Heart left ventricle (tissue), 16 donors: ENCODE results near the gene LTA4H. TPM values are rescaled to one million over a fixed set of nuclear protein-coding genes. Genes with fewer than 3 reads are reported as not detected.
A peak's percentile ranks its signal among the peaks of the same experiment; 100 is the strongest.

Source experiments
- ATAC-seq, 4 donors: fragments of 200-7000 bp; cut with Tn5 transposase; one replicate each; pipeline ENCODE4 v1.9.1; 2020 to 2022; ENCODE audit warnings: moderate library complexity in 4 of 4, mild to moderate bottlenecking in 3 of 4, moderate number of reproducible peaks in 1 of 4
- DNase-seq, 5 donors: peaks; one replicate each; pipeline ENCODE4 v3.0.0-alpha.2; 2020
- H3K27ac ChIP-seq, 12 donors: fragments of 200-600 bp; sonication (generic) in 4 of 12; one replicate each; pipeline versions ENCODE4 v1.5.0 to v1.8.0; 2016 to 2022; ENCODE audit warnings: mild to moderate bottlenecking in 2 of 12
- H3K27me3 ChIP-seq, 9 donors: fragments of 200-600 bp; sonication (generic) in 2 of 9; one replicate each; pipeline versions ENCODE4 v1.5.1 to v1.8.0; 2016 to 2022; ENCODE audit warnings: mild to moderate bottlenecking in 3 of 9
- H3K36me3 ChIP-seq, 9 donors: fragments of 200-600 bp; sonication (generic) in 2 of 9; one replicate each; pipeline versions ENCODE4 v1.5.0 to v1.8.0; 2018 to 2022; ENCODE audit warnings: mild to moderate bottlenecking in 2 of 9
- H3K4me1 ChIP-seq, 12 donors: fragments of 200-600 bp; sonication (generic) in 4 of 12; one replicate each; pipeline versions ENCODE4 v1.5.0 to v1.8.0; 2016 to 2022; ENCODE audit warnings: mild to moderate bottlenecking in 3 of 12
- H3K4me3 ChIP-seq, 12 donors: fragments of 200-600 bp; sonication (generic) in 4 of 12; one replicate each; pipeline versions ENCODE4 v1.5.0 to v1.8.0; 2017 to 2022; ENCODE audit warnings: mild to moderate bottlenecking in 9 of 12, moderate library complexity in 4 of 12
- H3K9me3 ChIP-seq, 12 donors: fragments of 200-600 bp; sonication (generic) in 4 of 12; one replicate each; pipeline versions ENCODE4 v1.5.0 to v1.8.0; 2016 to 2022; ENCODE audit warnings: mild to moderate bottlenecking in 1 of 12
- POLR2A ChIP-seq, 2 donors: fragments of 450-650 bp; IDR thresholded peaks; one replicate each; pipeline ENCODE4 v1.6.1; 2017; ENCODE audit warnings: antibody characterized with exemption in 2 of 2, mild to moderate bottlenecking in 2 of 2, moderate library complexity in 2 of 2
- WGBS, 4 donors: extraction: QIAGEN DNeasy Blood & Tissue Kit in 2 of 4; methylation state at CpG; one replicate each; pipeline versions ENCODE4 v1.1.5 to v1.1.7; 2013 to 2018; 5-methylcytosine and 5-hydroxymethylcytosine counted together
- intact Hi-C, 10 donors: fragments of 100-400 bp; cut with DNase I; formaldehyde crosslinking; loops; one replicate each; pipeline versions ENCODE4 v1.11.1 to v1.14.2; 2022
- polyA plus RNA-seq, 2 donors: library from polyadenylated mRNA; stranded (reverse); fragments of 200-250 nt; gene quantifications; one replicate each; pipeline ENCODE4 v1.2.3, GENCODE V29; 2013
- total RNA-seq, 9 donors: library from RNA; depleted of rRNA in 2 of 9; stranded (reverse); fragments of >200 nt in 2 of 9; fragmentation: NEBNext Ultra II Directional in 3 of 9; extraction: Animal tissue kit (Norgen Biotek cat#: 25700) in 3 of 9; gene quantifications; one replicate each; pipeline versions ENCODE4 v1.1.0 to v1.2.4, GENCODE V29; 2016 to 2023
- TF ChIP-seq, protein P1 (sequence below), 12 donors: fragments of 200-600 bp; sonication (generic) in 4 of 12; IDR thresholded peaks; one replicate each; pipeline versions ENCODE4 v1.5.0 to v1.8.0; 2018 to 2022; ENCODE audit warnings: antibody characterized with exemption in 12 of 12, mild to moderate bottlenecking in 5 of 12
- donor health status: ischemic (EF 13 %, LVEDD 7.1; RV severe dilation, severe dysfunction).
- donor health status: healthy with polysubstance abuse.
- donor health status: DM: no; HTN: yes; CAD: no.
- donor health status: DM: no; HTN: no; CAD: no.
- donor health status: ischemic (EF 25% LVEDD 6.9; RV normal size, moderate dysfunction).
- donor health status: ischemic (EF 25% LVEDD 5.7; RV mildly dilated, moderate dysfunction).
- donor health status: healthy.
- donor health status: DM: yes; HTN: yes; CAD: no.
- donor health status: ischemic (EF 35%, LVEDD 5.7; RV mildly dilated, moderate dysfunction).
- donor health status: nonischemic (EF 11% LVEDD 7.7; RV severe dilation, severe dysfunction).
- donor health status: DM: yes; HTN: yes; CAD: no.
- donor health status: PGD.
- donor health status: ischemic (EF 29% LVEDD 5.4; RV normal size, mild dysfunction).
- donor health status: nonischemic (EF 23%, LVEDD 6.1; RV moderate dilation, normal function).

The LTA4H gene
- total and polyA plus RNA-seq, 11 donors: 23.3 to 72.0 (median 41.6) TPM

DNA sequence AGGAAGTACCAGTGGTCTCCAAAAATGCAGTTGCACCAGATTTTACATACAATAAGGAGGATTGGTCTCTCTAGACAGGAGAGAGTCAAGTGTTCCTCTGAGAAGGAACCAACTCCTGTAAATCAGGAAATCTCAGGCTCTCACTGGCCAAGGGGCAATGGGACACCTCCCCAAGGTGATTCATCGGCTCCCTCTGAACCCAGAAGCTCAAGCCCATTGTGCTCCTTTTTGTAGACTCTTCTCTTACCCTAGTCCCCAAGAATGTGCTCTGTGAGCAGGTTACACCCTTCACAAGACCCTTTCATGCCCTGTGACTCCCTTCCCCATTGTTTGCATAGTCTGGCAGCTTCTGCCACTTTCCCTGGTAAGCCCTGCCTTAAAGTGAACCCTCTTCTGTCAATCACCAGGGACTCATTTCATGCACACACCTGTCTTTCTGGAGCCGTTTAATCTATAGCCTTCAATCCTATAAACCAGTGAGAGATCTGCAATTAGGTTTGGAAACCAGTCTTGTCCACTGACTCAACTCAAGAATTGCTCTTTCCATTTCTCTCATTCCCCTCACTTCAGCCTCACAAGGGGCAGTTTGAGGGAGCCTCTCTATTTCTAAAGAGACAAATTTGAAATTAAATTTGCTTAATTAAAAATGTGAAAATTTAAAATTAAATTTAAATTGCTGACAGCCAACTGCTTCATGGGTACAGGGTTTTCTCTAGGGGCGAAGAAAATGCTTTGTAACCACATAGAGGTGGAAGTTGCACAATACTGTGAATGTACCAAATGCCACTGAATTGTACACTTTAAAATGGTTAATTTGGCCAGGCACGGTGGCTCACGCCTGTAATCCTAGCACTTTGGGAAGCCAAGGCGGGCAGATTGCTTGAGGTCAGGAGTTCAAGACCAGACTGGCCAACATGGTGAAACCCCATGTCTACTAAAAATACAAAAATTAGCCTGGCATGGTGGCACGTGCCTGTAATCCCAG, 38.3 kb upstream of the LTA4H start:
- WGBS, 4 donors: 74 to 82% (median 76%) methylated on average over 7 of the region's 7 CpGs
- no peak overlapping the region for H3K4me3 ChIP-seq
- TF ChIP-seq, protein P1, sequence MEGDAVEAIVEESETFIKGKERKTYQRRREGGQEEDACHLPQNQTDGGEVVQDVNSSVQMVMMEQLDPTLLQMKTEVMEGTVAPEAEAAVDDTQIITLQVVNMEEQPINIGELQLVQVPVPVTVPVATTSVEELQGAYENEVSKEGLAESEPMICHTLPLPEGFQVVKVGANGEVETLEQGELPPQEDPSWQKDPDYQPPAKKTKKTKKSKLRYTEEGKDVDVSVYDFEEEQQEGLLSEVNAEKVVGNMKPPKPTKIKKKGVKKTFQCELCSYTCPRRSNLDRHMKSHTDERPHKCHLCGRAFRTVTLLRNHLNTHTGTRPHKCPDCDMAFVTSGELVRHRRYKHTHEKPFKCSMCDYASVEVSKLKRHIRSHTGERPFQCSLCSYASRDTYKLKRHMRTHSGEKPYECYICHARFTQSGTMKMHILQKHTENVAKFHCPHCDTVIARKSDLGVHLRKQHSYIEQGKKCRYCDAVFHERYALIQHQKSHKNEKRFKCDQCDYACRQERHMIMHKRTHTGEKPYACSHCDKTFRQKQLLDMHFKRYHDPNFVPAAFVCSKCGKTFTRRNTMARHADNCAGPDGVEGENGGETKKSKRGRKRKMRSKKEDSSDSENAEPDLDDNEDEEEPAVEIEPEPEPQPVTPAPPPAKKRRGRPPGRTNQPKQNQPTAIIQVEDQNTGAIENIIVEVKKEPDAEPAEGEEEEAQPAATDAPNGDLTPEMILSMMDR (IDR thresholded peaks at IDR 0.05): no peak
- no peak for TF ChIP-seq POLR2A (IDR thresholded peaks at IDR 0.05)
- peaks cover 0 to 4% (median 0%) of the 10 kb centered on the region in 9 donors for H3K27me3 ChIP-seq
- H3K36me3 ChIP-seq: no peaks in the 10 kb centered on the region
- peak overlapping the region in 4 of 12 donors; percentile 6 to 52 (median 28) for H3K27ac ChIP-seq
- intact Hi-C loops: loop anchor here in 2 of 10 donors (5.0 kb wide), 2 partner anchors 34 to 124 kb away; no protein-coding TSS in a partner anchor
- peak in 2 of 4 donors; percentile 10 to 16 for ATAC-seq
- DNase-seq: no peak
- H3K4me1 ChIP-seq: peaks cover 0 to 41% (median 11%) of the 10 kb centered on the region in 12 donors
- H3K9me3 ChIP-seq: no peaks in the 10 kb centered on the region

GRCh38 chr12:96070670-96071279, 35.4 kb upstream of the LTA4H start:
- Histone ChIP-seq H3K9me3 (no peaks in the 10 kb centered on the region), H3K27ac (peak overlapping the region in 7 of 12 donors; percentile 10 to 46 (median 39)), H3K36me3 (no peaks in the 10 kb centered on the region), H3K4me3 (no peak overlapping the region), H3K4me1 (peaks cover 0 to 31% (median 9%) of the 10 kb centered on the region in 12 donors), H3K27me3 (peaks cover 0 to 4% (median 0%) of the 10 kb centered on the region in 9 donors)
- ATAC-seq (peak; percentile 37 to 64 (median 48)), DNase-seq (no peak)
- intact Hi-C loops: loop anchor here in 2 of 10 donors (5.0 kb wide), 2 partner anchors 37 to 127 kb away; no protein-coding TSS in a partner anchor
- TF ChIP-seq, protein P1 (IDR thresholded peaks at IDR 0.05): peak in 4 of 12 donors; percentile 7 to 34 (median 26)
- TF ChIP-seq POLR2A (IDR thresholded peaks at IDR 0.05): no peak
- WGBS, 4 donors: 33 to 36% (median 35%) methylated on average over 7 of the region's 7 CpGs

DNA sequence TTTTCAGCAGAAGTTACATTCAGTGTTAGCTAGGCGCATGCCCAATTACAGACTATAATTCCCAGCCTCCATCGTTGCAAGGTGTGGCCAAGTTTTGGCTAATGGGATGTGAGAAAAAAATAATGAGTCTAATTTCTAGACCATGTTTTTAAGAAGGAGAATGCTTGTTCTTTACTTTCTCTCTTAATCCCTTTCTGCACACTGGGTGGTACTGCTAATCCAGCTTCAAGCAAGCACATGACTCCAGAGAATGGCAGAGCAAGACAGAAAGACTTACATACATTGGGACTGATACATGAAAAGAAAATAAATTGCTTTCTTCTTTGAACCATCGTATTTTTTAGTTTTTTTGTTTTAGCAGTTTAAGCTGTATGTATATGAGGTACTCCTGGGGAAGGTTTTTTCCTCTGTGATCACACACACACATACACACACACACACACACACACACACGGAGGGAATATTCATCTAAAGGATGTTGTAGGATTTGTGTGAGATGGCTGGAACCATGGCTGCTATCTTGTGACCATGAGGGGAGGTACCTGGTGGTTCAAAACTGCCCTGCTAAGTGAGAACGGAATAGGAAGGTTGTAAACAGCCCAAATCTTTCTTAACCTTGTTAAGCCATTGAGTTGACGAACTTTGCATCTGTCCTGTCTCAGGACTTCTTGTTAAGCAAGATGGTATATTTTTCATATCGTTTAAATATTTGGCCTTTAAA, 34.3 kb upstream of the LTA4H start:
- H3K27me3 ChIP-seq: peaks cover 0 to 1% (median 0%) of the 10 kb centered on the region in 9 donors
- intact Hi-C loops: loop anchor here in 9 of 10 donors (5.0 to 10.0 kb wide), 5 partner anchors 38 to 335 kb away; partner anchors contain the start of gene CDK17 (in 6 of the 9)
- no peak for TF ChIP-seq POLR2A (IDR thresholded peaks at IDR 0.05)
- TF ChIP-seq, protein P1 (IDR thresholded peaks at IDR 0.05): no peak
- DNase-seq (no peak), ATAC-seq (no peak)
- no peak overlapping the region for H3K27ac ChIP-seq
- H3K4me1 ChIP-seq: peaks cover 0 to 33% (median 9%) of the 10 kb centered on the region in 12 donors
- WGBS, 4 donors: 86 to 89% (median 87%) methylated on average over 7 of the region's 7 CpGs
- H3K4me3 ChIP-seq: no peak overlapping the region
- H3K9me3 ChIP-seq: no peaks in the 10 kb centered on the region
- H3K36me3 ChIP-seq: no peaks in the 10 kb centered on the region
